PC-9 (cell line): ENCODE data around the gene CRACR2A. TPM values are rescaled to one million over a fixed set of nuclear protein-coding genes. Genes with fewer than 3 reads are reported as not detected.

Experiments used
- BruUV-seq: library from RNA; stranded (reverse); fragments of 400-500 nt; replicated peaks from 2 replicates; lab custom pipeline; 2021; lab: Mats Ljungman, UMichigan
- CTCF ChIA-PET: fragments of 300-600 bp; sonication (Branson Sonifier 250); formaldehyde crosslinking; loops from one replicate; lab custom pipeline; 2022; ENCODE audit warnings: antibody characterized with exemption; lab: Charles Lee
- POLR2A ChIA-PET: fragments of 300-600 bp; sonication (Branson Sonifier 250); formaldehyde crosslinking; loops from one replicate; lab custom pipeline; 2022; ENCODE audit warnings: antibody characterized with exemption; ENCODE audit not compliant: unreplicated experiment; lab: Charles Lee
- DNase-seq, 2 experiments: peaks; one replicate each; pipeline versions ENCODE4 v3.0.0 to v3.0.0-alpha.2; 2015 to 2022; ENCODE audit warnings: mixed read lengths in 1 of 2
- H2AFZ ChIP-seq: fragments of 200-600 bp; sonication (generic); 2 replicates; pipeline ENCODE4 v1.8.1; 2017; ENCODE audit warnings: antibody characterized with exemption
- H3F3A ChIP-seq: fragments of 200-600 bp; sonication (generic); 2 replicates; pipeline ENCODE4 v1.8.1; 2017; ENCODE audit warnings: antibody characterized with exemption, mild to moderate bottlenecking, low read depth; ENCODE audit not compliant: insufficient read depth
- H3K27ac ChIP-seq: fragments of 200-600 bp; sonication (generic); 2 replicates; pipeline ENCODE4 v1.6.1; 2016; ENCODE audit warnings: mixed run types
- H3K27me3 ChIP-seq: fragments of 200-600 bp; sonication (generic); 2 replicates; pipeline ENCODE4 v1.6.1; 2016; ENCODE audit warnings: low read depth, mixed run types; ENCODE audit not compliant: insufficient read depth
- H3K36me3 ChIP-seq: fragments of 200-600 bp; sonication (generic); 2 replicates; pipeline ENCODE4 v1.6.1; 2016; ENCODE audit warnings: low read depth, mixed run types
- H3K4me1 ChIP-seq: fragments of 200-600 bp; sonication (generic); replicated peaks from 2 replicates; pipeline ENCODE4 v1.6.1; 2016; ENCODE audit warnings: mixed run types; ENCODE audit not compliant: insufficient read depth
- H3K4me2 ChIP-seq: fragments of 200-600 bp; sonication (generic); 2 replicates; pipeline ENCODE4 v1.6.1; 2017; ENCODE audit warnings: mixed run types
- H3K4me3 ChIP-seq: fragments of 200-600 bp; sonication (generic); 2 replicates; pipeline ENCODE4 v1.6.1; 2016; ENCODE audit warnings: mixed run types
- H3K79me2 ChIP-seq: fragments of 200-600 bp; sonication (generic); 2 replicates; pipeline ENCODE4 v1.6.1; 2017; ENCODE audit warnings: low read depth, mixed run types
- H3K9me2 ChIP-seq: fragments of 200-600 bp; sonication (generic); 2 replicates; pipeline ENCODE4 v1.8.1; 2017; ENCODE audit warnings: mild to moderate bottlenecking; ENCODE audit not compliant: insufficient read depth
- H3K9me3 ChIP-seq: fragments of 200-600 bp; sonication (generic); 2 replicates; pipeline ENCODE4 v1.8.1; 2016; ENCODE audit warnings: low read depth; ENCODE audit not compliant: insufficient read depth
- H4K20me1 ChIP-seq: fragments of 200-600 bp; sonication (generic); 2 replicates; pipeline ENCODE4 v1.8.1; 2017; ENCODE audit not compliant: insufficient read depth
- CTCF ChIP-seq: fragments of 200-600 bp; sonication (generic); conservative IDR thresholded peaks from 2 replicates; pipeline ENCODE4 v1.6.1; 2017; ENCODE audit warnings: mixed run types, antibody characterized with exemption, mild to moderate bottlenecking, moderate library complexity
- EZH2 ChIP-seq: fragments of 200-600 bp; sonication (generic); IDR thresholded peaks from 2 replicates; pipeline ENCODE4 v1.8.0; 2017; ENCODE audit warnings: antibody characterized with exemption, low read depth
- intact Hi-C: fragments of 100-400 bp; cut with micrococcal nuclease; formaldehyde crosslinking; loops from one replicate; pipeline ENCODE4 v1.10.0; 2022; ENCODE audit not compliant: unreplicated experiment
- total RNA-seq: library from RNA; stranded (reverse); gene quantifications from 2 replicates; pipeline ENCODE4 v1.2.3, GENCODE V29; 2021

CRACR2A gene
- total RNA-seq, 1 experiment from 2014 or later, result not detected

GRCh38 chr12:3622021-3622821, 130.7 kb downstream of the CRACR2A start:
- TF ChIP-seq EZH2 (no peak), CTCF (no peak)
- Histone ChIP-seq H3K27ac (no peak overlapping the region), H3F3A (no peaks in the 10 kb centered on the region), H4K20me1 (no peaks in the 10 kb centered on the region), H3K4me3 (no peak overlapping the region), H3K4me2 (no peak overlapping the region), H3K4me1 (no peaks in the 10 kb centered on the region), H3K9me2 (no peaks in the 10 kb centered on the region), H3K9me3 (no peaks in the 10 kb centered on the region; the same call in 1 of the 2 replicates), H3K27me3 (peaks cover 97% of the 10 kb centered on the region), H2AFZ (no peak overlapping the region), H3K79me2 (no peaks in the 10 kb centered on the region), H3K36me3 (no peaks in the 10 kb centered on the region)
- BruUV-seq, result no TSS peak
- ChIA-PET POLR2A (no interaction called here), CTCF (no interaction called here)
- no peak for DNase-seq
- intact Hi-C loops, result no loop called here

- Histone ChIP-seq H3F3A (no peaks in the 10 kb centered on the region), H3K27me3 (peaks cover 96% of the 10 kb centered on the region), H3K4me3 (no peak overlapping the region), H3K4me1 (no peaks in the 10 kb centered on the region), H4K20me1 (no peaks in the 10 kb centered on the region), H3K4me2 (no peak overlapping the region), H3K9me3 (no peaks in the 10 kb centered on the region), H3K79me2 (no peaks in the 10 kb centered on the region), H3K27ac (no peak overlapping the region), H3K9me2 (no peaks in the 10 kb centered on the region), H3K36me3 (no peaks in the 10 kb centered on the region), H2AFZ (no peak overlapping the region)
- DNase-seq, result no peak
- no TSS peak for BruUV-seq
- intact Hi-C loops, result no loop called here
- CTCF ChIA-PET, result no interaction called here
- TF ChIP-seq EZH2, result no peak
- no peak for TF ChIP-seq CTCF
- POLR2A ChIA-PET, result no interaction called here
Observed at GRCh38 chr12:3620856-3621255, 132.1 kb downstream of the CRACR2A start.

- TF ChIP-seq EZH2 (no peak), CTCF (no peak)
- ChIA-PET CTCF (no interaction called here), POLR2A (no interaction called here)
- intact Hi-C loops, result loop anchor here (1.0 kb wide), 1 partner anchor 38 kb away; no protein-coding TSS in a partner anchor
- Histone ChIP-seq H3K27ac (no peak overlapping the region), H3K79me2 (no peaks in the 10 kb centered on the region), H3K4me3 (no peak overlapping the region), H4K20me1 (no peaks in the 10 kb centered on the region), H2AFZ (no peak overlapping the region), H3K4me1 (no peaks in the 10 kb centered on the region), H3K36me3 (no peaks in the 10 kb centered on the region), H3K9me2 (no peaks in the 10 kb centered on the region), H3F3A (no peaks in the 10 kb centered on the region), H3K9me3 (no peaks in the 10 kb centered on the region), H3K4me2 (no peak overlapping the region), H3K27me3 (peaks cover 93% of the 10 kb centered on the region)
- no TSS peak for BruUV-seq
- no peak for DNase-seq
Observed at GRCh38 chr12:3617565-3617964, 135.3 kb downstream of the CRACR2A start.
